Colonic mucosa (tissue), 4 donors: ENCODE data around the gene BCAS1. TPM values are rescaled to one million over a fixed set of nuclear protein-coding genes. Genes with fewer than 3 reads are reported as not detected.

Experiments
- DNase-seq: peaks from one replicate; pipeline ENCODE4 v3.0.0-alpha.2; 2020
- H3K27ac ChIP-seq: fragments of 200-600 bp; one replicate; pipeline ENCODE4 v1.8.0; 2021
- H3K27me3 ChIP-seq: fragments of 200-600 bp; one replicate; pipeline ENCODE4 v1.8.0; 2021
- H3K36me3 ChIP-seq: fragments of 200-600 bp; one replicate; pipeline ENCODE4 v1.8.0; 2021
- H3K4me1 ChIP-seq: fragments of 200-600 bp; one replicate; pipeline ENCODE4 v1.8.0; 2021; ENCODE audit warnings: mild to moderate bottlenecking
- H3K4me3 ChIP-seq: fragments of 200-600 bp; one replicate; pipeline ENCODE4 v1.8.0; 2021
- H3K9ac ChIP-seq, 2 donors: one replicate each; pipeline ENCODE4 v1.7.0; 2013; ENCODE audit warnings: control low read depth in 2 of 2, low read depth in 2 of 2, low read length in 2 of 2
- H3K9me3 ChIP-seq: fragments of 200-600 bp; one replicate; pipeline ENCODE4 v1.8.0; 2021
- intact Hi-C: fragments of 100-400 bp; cut with DNase I; formaldehyde crosslinking; loops from one replicate; pipeline ENCODE4 v1.14.1; 2022
- total RNA-seq, 2 donors: library from RNA; stranded (reverse); fragmentation: NEBNext Ultra II Directional in 1 of 2; extraction: Animal tissue kit (Norgen Biotek cat#: 25700) in 1 of 2; gene quantifications; one replicate each; pipeline ENCODE4 v1.2.1, GENCODE V29; 2021
- TF ChIP-seq, protein P1 (sequence below): fragments of 200-600 bp; IDR thresholded peaks from one replicate; pipeline ENCODE4 v1.8.0; 2022; ENCODE audit warnings: antibody characterized with exemption, mild to moderate bottlenecking
- donor health status: healthy.
- donor health status: DM: no; HTN: no; CAD: no.
- donor health status: DM: no; HTN: no; CAD: no.

Gene BCAS1
- total RNA-seq, 2 donors from 2014 or later = 67.9 to 154 TPM

GRCh38 chr20:53949319-53949839 is 121.0 kb downstream of the BCAS1 start:
- DNase-seq = no peak
- TF ChIP-seq, protein P1, sequence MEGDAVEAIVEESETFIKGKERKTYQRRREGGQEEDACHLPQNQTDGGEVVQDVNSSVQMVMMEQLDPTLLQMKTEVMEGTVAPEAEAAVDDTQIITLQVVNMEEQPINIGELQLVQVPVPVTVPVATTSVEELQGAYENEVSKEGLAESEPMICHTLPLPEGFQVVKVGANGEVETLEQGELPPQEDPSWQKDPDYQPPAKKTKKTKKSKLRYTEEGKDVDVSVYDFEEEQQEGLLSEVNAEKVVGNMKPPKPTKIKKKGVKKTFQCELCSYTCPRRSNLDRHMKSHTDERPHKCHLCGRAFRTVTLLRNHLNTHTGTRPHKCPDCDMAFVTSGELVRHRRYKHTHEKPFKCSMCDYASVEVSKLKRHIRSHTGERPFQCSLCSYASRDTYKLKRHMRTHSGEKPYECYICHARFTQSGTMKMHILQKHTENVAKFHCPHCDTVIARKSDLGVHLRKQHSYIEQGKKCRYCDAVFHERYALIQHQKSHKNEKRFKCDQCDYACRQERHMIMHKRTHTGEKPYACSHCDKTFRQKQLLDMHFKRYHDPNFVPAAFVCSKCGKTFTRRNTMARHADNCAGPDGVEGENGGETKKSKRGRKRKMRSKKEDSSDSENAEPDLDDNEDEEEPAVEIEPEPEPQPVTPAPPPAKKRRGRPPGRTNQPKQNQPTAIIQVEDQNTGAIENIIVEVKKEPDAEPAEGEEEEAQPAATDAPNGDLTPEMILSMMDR = no peak
- no peaks in the 10 kb centered on the region for H3K36me3 ChIP-seq
- H3K27ac ChIP-seq = no peak overlapping the region
- no peak overlapping the region for H3K4me3 ChIP-seq
- no peaks in the 10 kb centered on the region for H3K9me3 ChIP-seq
- intact Hi-C loops = loop anchor here (5.0 kb wide), 1 partner anchor 527 kb away; no protein-coding TSS in a partner anchor
- H3K27me3 ChIP-seq = no peaks in the 10 kb centered on the region
- no peak overlapping the region for H3K9ac ChIP-seq
- H3K4me1 ChIP-seq = no peaks in the 10 kb centered on the region

GRCh38 chr20:53948383-53949318 is 121.7 kb downstream of the BCAS1 start:
- TF ChIP-seq, protein P1 = no peak
- DNase-seq = no peak
- intact Hi-C loops = loop anchor here (5.0 kb wide), 1 partner anchor 526 kb away; no protein-coding TSS in a partner anchor
- Histone ChIP-seq H3K9ac (no peak overlapping the region), H3K27me3 (no peaks in the 10 kb centered on the region), H3K4me3 (no peak overlapping the region), H3K4me1 (no peaks in the 10 kb centered on the region), H3K27ac (no peak overlapping the region), H3K36me3 (no peaks in the 10 kb centered on the region), H3K9me3 (no peaks in the 10 kb centered on the region)

GRCh38 chr20:53947501-53948195 is 122.7 kb downstream of the BCAS1 start:
- TF ChIP-seq, protein P1 = no peak
- Histone ChIP-seq H3K9me3 (no peaks in the 10 kb centered on the region), H3K4me1 (no peaks in the 10 kb centered on the region), H3K9ac (no peak overlapping the region), H3K27me3 (no peaks in the 10 kb centered on the region), H3K36me3 (no peaks in the 10 kb centered on the region), H3K4me3 (no peak overlapping the region), H3K27ac (no peak overlapping the region)
- no peak for DNase-seq
- intact Hi-C loops = loop anchor here (5.0 kb wide), 1 partner anchor 525 kb away; no protein-coding TSS in a partner anchor

GRCh38 chr20:53946106-53946505 is 124.3 kb downstream of the BCAS1 start:
- no peak overlapping the region for H3K27ac ChIP-seq
- peaks cover 2% of the 10 kb centered on the region for H3K4me1 ChIP-seq
- no peak overlapping the region for H3K9ac ChIP-seq
- TF ChIP-seq, protein P1 = no peak
- no peak overlapping the region for H3K4me3 ChIP-seq
- no peaks in the 10 kb centered on the region for H3K27me3 ChIP-seq
- H3K36me3 ChIP-seq = no peaks in the 10 kb centered on the region
- intact Hi-C loops = loop anchor here (5.0 kb wide), 1 partner anchor 524 kb away; no protein-coding TSS in a partner anchor
- DNase-seq = no peak
- H3K9me3 ChIP-seq = no peaks in the 10 kb centered on the region

- intact Hi-C loops = loop anchor here (5.0 kb wide), 1 partner anchor 523 kb away; no protein-coding TSS in a partner anchor
- Histone ChIP-seq H3K4me3 (no peak overlapping the region), H3K27ac (no peak overlapping the region), H3K9me3 (no peaks in the 10 kb centered on the region), H3K9ac (no peak overlapping the region), H3K4me1 (peaks cover 8% of the 10 kb centered on the region), H3K36me3 (no peaks in the 10 kb centered on the region), H3K27me3 (no peaks in the 10 kb centered on the region)
- TF ChIP-seq, protein P1 = no peak
- no peak for DNase-seq
These were observed 124.9 kb downstream of the BCAS1 start for GRCh38 chr20:53945478-53945877.
